Endothelial cell of umbilical vein (primary cell): ENCODE measurements around the gene MTARC1. TPM values are rescaled to one million over a fixed set of nuclear protein-coding genes. Genes with fewer than 3 reads are reported as not detected.

Experiments
- BruUV-seq: library from RNA; stranded (reverse); fragments of 400-500 nt; replicated peaks from 2 replicates; lab custom pipeline; 2021; lab: Mats Ljungman, UMichigan
- CTCF ChIA-PET: fragments of 300-600, 350-600 bp; sonication (Branson Sonifier 250); formaldehyde crosslinking; loops from one replicate; lab custom pipeline; 2021; ENCODE audit warnings: antibody characterized with exemption, inconsistent platforms; lab: Charles Lee
- POLR2A ChIA-PET: fragments of 300-600, 350-600 bp; sonication (Branson Sonifier 250); formaldehyde crosslinking; loops from one replicate; lab custom pipeline; 2021; ENCODE audit warnings: antibody characterized with exemption, inconsistent platforms; lab: Charles Lee
- DNase-seq: peaks from one replicate; pipeline ENCODE4 v3.0.0-alpha.2; 2011; ENCODE audit warnings: low read depth, low spot score
- FAIRE-seq: peaks from 2 replicates; lab custom pipeline; 2011; peaks lifted over from hg19 to GRCh38; lab: Jason Lieb, UNC
- H2AFZ ChIP-seq: 2 replicates; pipeline ENCODE4 v1.6.0; 2012; ENCODE audit warnings: low read depth, low read length, control low read depth, inconsistent platforms
- H3K27ac ChIP-seq: 2 replicates; pipeline ENCODE4 v1.5.1; 2011; ENCODE audit warnings: low read depth, mild to moderate bottlenecking, control low read depth, low read length, moderate library complexity; ENCODE audit not compliant: insufficient read depth
- H3K27me3 ChIP-seq, 2 experiments: 2 replicates each; pipeline versions ENCODE4 v1.6.0 to v1.6.1; 2011; ENCODE audit warnings: low read length in 2 of 2, mixed read lengths in 1 of 2; ENCODE audit not compliant: control insufficient read depth in 2 of 2, insufficient read depth in 2 of 2
- H3K36me3 ChIP-seq, 2 experiments: 2 replicates in 1 of 2; 3 replicates in 1 of 2; pipeline ENCODE4 v1.5.1; 2011; ENCODE audit warnings: low read length in 2 of 2, mild to moderate bottlenecking in 1 of 2, moderate library complexity in 1 of 2; ENCODE audit not compliant: control insufficient read depth in 2 of 2, insufficient read depth in 2 of 2; ENCODE audit errors: extremely low read depth in 1 of 2
- H3K4me1 ChIP-seq: 3 replicates; pipeline ENCODE4 v1.5.1; 2011; ENCODE audit warnings: mild to moderate bottlenecking, low read length; ENCODE audit not compliant: control insufficient read depth, insufficient read depth; ENCODE audit errors: extremely low read depth
- H3K4me2 ChIP-seq: 2 replicates; pipeline ENCODE4 v1.6.1; 2011; ENCODE audit warnings: low read length, control low read depth, mixed read lengths; ENCODE audit not compliant: insufficient read depth
- H3K4me3 ChIP-seq, 3 experiments: fragments of 200-600 bp in 1 of 3; sonication (generic), shearing (Covaris generic) in 1 of 3; replicated peaks in 1 of 3; 2 replicates each; pipeline ENCODE4 v1.5.1; 2011 to 2016; ENCODE audit warnings: control low read depth in 3 of 3, low read length in 3 of 3, mild to moderate bottlenecking in 2 of 3, inconsistent platforms in 1 of 3, low read depth in 1 of 3, moderate library complexity in 1 of 3; ENCODE audit not compliant: insufficient read depth in 1 of 3
- H3K79me2 ChIP-seq: 2 replicates; pipeline ENCODE4 v1.6.0; 2012; ENCODE audit warnings: low read length, inconsistent platforms; ENCODE audit not compliant: control insufficient read depth, insufficient read depth
- H3K9ac ChIP-seq: replicated peaks from 2 replicates; pipeline ENCODE3; 2011; ENCODE audit warnings: low read length, control low read depth; ENCODE audit not compliant: insufficient read depth; ENCODE audit errors: extremely low read depth
- H3K9me1 ChIP-seq: replicated peaks from 3 replicates; pipeline ENCODE4 v1.6.0; 2011; ENCODE audit warnings: mild to moderate bottlenecking, low read length; ENCODE audit not compliant: control insufficient read depth, insufficient read depth; ENCODE audit errors: extremely low read depth
- H3K9me3 ChIP-seq: replicated peaks from 2 replicates; pipeline ENCODE4 v1.5.1; 2012; ENCODE audit warnings: low read length, inconsistent platforms; ENCODE audit not compliant: control insufficient read depth, insufficient read depth
- H4K20me1 ChIP-seq: replicated peaks from 2 replicates; pipeline ENCODE3; 2011; ENCODE audit warnings: mild to moderate bottlenecking, low read length; ENCODE audit not compliant: control insufficient read depth, insufficient read depth; ENCODE audit errors: extremely low read depth
- EZH2 ChIP-seq: IDR thresholded peaks from 2 replicates; pipeline ENCODE4 v1.6.1; 2012; ENCODE audit warnings: borderline replicate concordance, low read depth, mild to moderate bottlenecking, moderate library complexity, low read length, inconsistent platforms; ENCODE audit not compliant: severe bottlenecking
- FOS ChIP-seq: IDR thresholded peaks from 2 replicates; pipeline ENCODE4 v1.6.1; 2011; ENCODE audit warnings: mild to moderate bottlenecking, low read length, moderate library complexity, borderline replicate concordance; ENCODE audit not compliant: insufficient read depth
- GATA2 ChIP-seq: IDR thresholded peaks from 2 replicates; pipeline ENCODE4 v1.7.0; 2011; ENCODE audit warnings: low read depth, mild to moderate bottlenecking, moderate library complexity, mixed read lengths, low read length; ENCODE audit not compliant: insufficient read length, insufficient read depth
- JUN ChIP-seq: IDR thresholded peaks from 2 replicates; pipeline ENCODE4 v1.6.1; 2011; ENCODE audit warnings: borderline replicate concordance, low read depth; ENCODE audit not compliant: insufficient read length, insufficient read depth
- MAX ChIP-seq: IDR thresholded peaks from 2 replicates; pipeline ENCODE4 v1.6.1; 2011; ENCODE audit not compliant: insufficient read depth, insufficient read length
- MYC ChIP-seq: IDR thresholded peaks from one replicate; pipeline ENCODE4 v1.6.1; 2011; ENCODE audit warnings: mild to moderate bottlenecking, low read depth, low read length
- POLR2A ChIP-seq: IDR thresholded peaks from 2 replicates; pipeline ENCODE4 v1.6.1; 2012; ENCODE audit warnings: low read depth, mild to moderate bottlenecking, control low read depth, low read length
- POLR2AphosphoS5 ChIP-seq: IDR thresholded peaks from 2 replicates; pipeline ENCODE4 v1.6.1; 2012; ENCODE audit warnings: low read depth, mild to moderate bottlenecking, control low read depth, low read length, moderate library complexity; ENCODE audit not compliant: insufficient read depth
- dilution Hi-C: fragments of 300-500 bp; cut with MboI; formaldehyde crosslinking; loops from one replicate; pipeline ENCODE4 v1.15.0; 2019; ENCODE audit warnings: low sequenced_read_pairs; ENCODE audit not compliant: extremely low pct_ligation_motif_present
- intact Hi-C: fragments of 100-400 bp; cut with micrococcal nuclease; formaldehyde crosslinking; loops from one replicate; pipeline ENCODE4 v1.10.0; 2022
- polyA plus RNA-seq, 4 experiments: library from polyadenylated mRNA; depleted of rRNA in 3 of 4; stranded (reverse) in 3 of 4; unstranded in 1 of 4; fragments of >200 nt; gene quantifications; 2 replicates each; pipeline versions ENCODE4 v1.2.1 to v1.2.3, GENCODE V29; 2011 to 2012; ENCODE audit warnings: missing spikeins in 1 of 4
- total RNA-seq: library from RNA; stranded (reverse); gene quantifications from 2 replicates; pipeline ENCODE4 v1.2.3, GENCODE V29; 2021
- TF ChIP-seq, protein P1 (sequence below), 2 donors: IDR thresholded peaks; 1 replicate in 1 of 2; 2 replicates in 1 of 2; pipeline ENCODE4 v1.5.1; 2011; ENCODE audit warnings: low read length in 2 of 2, mild to moderate bottlenecking in 2 of 2, moderate library complexity in 2 of 2, control low read depth in 1 of 2, inconsistent platforms in 1 of 2, low read depth in 1 of 2; ENCODE audit not compliant: insufficient read depth in 1 of 2; ENCODE audit errors: extremely low read depth in 1 of 2

The MTARC1 gene
- total and polyA plus RNA-seq, 2 donors (not counting 3 experiments of a cell fraction or from before 2014, with no cell fraction given), result 0.43 to 3.5 TPM

DNA sequence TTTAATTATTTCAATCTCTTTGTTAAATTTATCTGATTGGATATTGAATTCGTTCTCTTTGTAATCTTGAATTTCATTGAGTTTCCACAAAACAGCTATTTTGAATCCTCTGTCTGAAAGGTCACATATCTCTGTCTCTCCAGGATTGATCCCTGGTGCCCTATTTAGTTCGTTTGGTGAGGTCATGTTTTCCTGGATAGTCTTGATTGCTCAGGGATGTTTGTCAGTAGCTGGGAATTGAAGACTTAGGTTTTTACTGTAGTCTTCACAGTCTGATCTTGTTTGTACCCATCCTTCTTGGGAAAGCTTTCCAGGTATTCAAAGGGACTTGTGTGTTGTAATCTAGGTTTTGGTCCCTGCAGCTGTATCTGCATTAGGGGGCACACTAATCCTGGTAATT lies 45.4 kb upstream of the MTARC1 start:
- Histone ChIP-seq H3K9ac (no peak overlapping the region), H4K20me1 (no peaks in the 10 kb centered on the region), H3K9me3 (no peaks in the 10 kb centered on the region), H2AFZ (no peak overlapping the region), H3K79me2 (no peaks in the 10 kb centered on the region), H3K36me3 (no peaks in the 10 kb centered on the region), H3K27me3 (no peaks in the 10 kb centered on the region), H3K4me3 (no peak overlapping the region), H3K4me1 (no peaks in the 10 kb centered on the region), H3K4me2 (no peak overlapping the region), H3K9me1 (no peaks in the 10 kb centered on the region), H3K27ac (no peak overlapping the region)
- no peak for FAIRE-seq
- dilution Hi-C loops (no loop called here), intact Hi-C loops (no loop called here)
- TF ChIP-seq POLR2AphosphoS5, result no peak
- no peak for TF ChIP-seq POLR2A
- no peak for TF ChIP-seq MAX
- TF ChIP-seq EZH2, result no peak
- TF ChIP-seq MYC, result no peak
- no peak for TF ChIP-seq JUN
- TF ChIP-seq FOS, result no peak
- TF ChIP-seq, protein P1, sequence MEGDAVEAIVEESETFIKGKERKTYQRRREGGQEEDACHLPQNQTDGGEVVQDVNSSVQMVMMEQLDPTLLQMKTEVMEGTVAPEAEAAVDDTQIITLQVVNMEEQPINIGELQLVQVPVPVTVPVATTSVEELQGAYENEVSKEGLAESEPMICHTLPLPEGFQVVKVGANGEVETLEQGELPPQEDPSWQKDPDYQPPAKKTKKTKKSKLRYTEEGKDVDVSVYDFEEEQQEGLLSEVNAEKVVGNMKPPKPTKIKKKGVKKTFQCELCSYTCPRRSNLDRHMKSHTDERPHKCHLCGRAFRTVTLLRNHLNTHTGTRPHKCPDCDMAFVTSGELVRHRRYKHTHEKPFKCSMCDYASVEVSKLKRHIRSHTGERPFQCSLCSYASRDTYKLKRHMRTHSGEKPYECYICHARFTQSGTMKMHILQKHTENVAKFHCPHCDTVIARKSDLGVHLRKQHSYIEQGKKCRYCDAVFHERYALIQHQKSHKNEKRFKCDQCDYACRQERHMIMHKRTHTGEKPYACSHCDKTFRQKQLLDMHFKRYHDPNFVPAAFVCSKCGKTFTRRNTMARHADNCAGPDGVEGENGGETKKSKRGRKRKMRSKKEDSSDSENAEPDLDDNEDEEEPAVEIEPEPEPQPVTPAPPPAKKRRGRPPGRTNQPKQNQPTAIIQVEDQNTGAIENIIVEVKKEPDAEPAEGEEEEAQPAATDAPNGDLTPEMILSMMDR (IDR thresholded peaks at IDR 0.05; ENCODE audit: extremely low read depth in 1 of 2, insufficient read depth in 1 of 2, low read depth in 1 of 2, low read length in 2 of 2), result no peak
- no peak for TF ChIP-seq GATA2
- DNase-seq, result no peak
- ChIA-PET POLR2A (no interaction called here), CTCF (interaction anchor here (3.5 kb wide), 1 partner anchor 8 kb away, joined by 19 read pairs; no protein-coding TSS in a partner anchor)
- no TSS peak for BruUV-seq
